OCI-LY3 (cell line): ENCODE measurements around the gene SCAF11.
"Not testable (repeated sequence)": the region's sequence is repeated elsewhere in the genome, so short reads cannot be mapped to it uniquely, and the experiment has no call there.

Source experiments
- H2AFZ ChIP-seq: fragments of 200-600, 300-600 bp; shearing (Covaris generic); 2 replicates; pipeline ENCODE4 v1.6.0; 2014; ENCODE audit warnings: antibody characterized with exemption, low read depth, low read length
- H3K27ac ChIP-seq: fragments of 200-600, 300-600 bp; sonication (generic); 2 replicates; pipeline ENCODE4 v1.5.1; 2014; ENCODE audit warnings: mild to moderate bottlenecking, low read length, moderate library complexity, mixed read lengths
- H3K27me3 ChIP-seq: fragments of 200-600, 300-600 bp; sonication (generic); 2 replicates; pipeline ENCODE4 v1.6.1; 2014; ENCODE audit warnings: low read depth, low read length, mixed read lengths
- H3K36me3 ChIP-seq: fragments of 200-600, 300-600 bp; sonication (generic); replicated peaks from 2 replicates; pipeline ENCODE3; 2014; ENCODE audit warnings: low read depth, low read length, mixed read lengths
- H3K4me1 ChIP-seq: fragments of 300-600, 200-600 bp; sonication (generic); 2 replicates; pipeline ENCODE4 v1.6.1; 2014; ENCODE audit warnings: low read length, mixed read lengths
- H3K4me2 ChIP-seq: fragments of 200-600, 300-600 bp; sonication (generic); 2 replicates; pipeline ENCODE4 v1.6.1; 2014; ENCODE audit warnings: low read length, mixed read lengths
- H3K4me3 ChIP-seq: fragments of 300-600, 200-600 bp; sonication (generic); 2 replicates; pipeline ENCODE4 v1.5.1; 2014; ENCODE audit warnings: antibody characterized with exemption, mild to moderate bottlenecking, low read length, moderate library complexity
- H3K79me2 ChIP-seq: fragments of 300-600, 200-600 bp; shearing (Covaris generic); 2 replicates; pipeline ENCODE4 v1.6.1; 2014; ENCODE audit warnings: mild to moderate bottlenecking, low read length, mixed read lengths
- H3K9ac ChIP-seq: fragments of 300-600, 200-600 bp; shearing (Covaris generic); 2 replicates; pipeline ENCODE4 v1.6.0; 2014; ENCODE audit warnings: mild to moderate bottlenecking, low read length, moderate library complexity
- H3K9me3 ChIP-seq: fragments of 200-600, 300-600 bp; shearing (Covaris generic); 2 replicates; pipeline ENCODE4 v1.6.1; 2014; ENCODE audit warnings: low read length, mixed read lengths; ENCODE audit not compliant: insufficient read depth
- H4K20me1 ChIP-seq: fragments of 200-600, 300-600 bp; sonication (generic); 2 replicates; pipeline ENCODE4 v1.6.1; 2016; ENCODE audit warnings: low read length, mixed read lengths; ENCODE audit not compliant: insufficient read depth
- CTCF ChIP-seq: fragments of 200-600, 300-600 bp; sonication (generic); IDR thresholded peaks from 2 replicates; pipeline ENCODE4 v1.5.1; 2014; ENCODE audit warnings: antibody characterized with exemption, low read length, low read depth
- EZH2phosphoT487 ChIP-seq: fragments of 200-600 bp; shearing (Covaris generic); IDR thresholded peaks from 2 replicates; pipeline ENCODE4 v1.6.1; 2018; ENCODE audit warnings: antibody characterized with exemption, mixed run types, low read depth

Gene SCAF11

GRCh38 chr12:46004715-46005114 lies 14.3 kb upstream of the SCAF11 start:
- Histone ChIP-seq H3K4me3 (no peak overlapping the region), H3K4me2 (no peak overlapping the region), H3K4me1 (no peaks in the 10 kb centered on the region; the same call in 1 of the 2 replicates), H3K27ac (no peak overlapping the region), H3K9ac (no peak overlapping the region), H3K79me2 (no peaks in the 10 kb centered on the region), H3K9me3 (no peaks in the 10 kb centered on the region), H3K27me3 (no peaks in the 10 kb centered on the region), H2AFZ (no peak overlapping the region), H4K20me1 (no peaks in the 10 kb centered on the region), H3K36me3 (no peaks in the 10 kb centered on the region)
- TF ChIP-seq CTCF (no peak), EZH2phosphoT487 (no peak)

- not testable (repeated sequence) for H3K4me1 ChIP-seq, H3K9ac ChIP-seq, H3K79me2 ChIP-seq, H3K4me3 ChIP-seq, H2AFZ ChIP-seq, H3K4me2 ChIP-seq, H4K20me1 ChIP-seq, H3K27ac ChIP-seq, H3K27me3 ChIP-seq, H3K36me3 ChIP-seq, H3K9me3 ChIP-seq
Observed at GRCh38 chr12:46000076-46000475, 9.7 kb upstream of the SCAF11 start.

GRCh38 chr12:45994736-45995135 lies 4.4 kb upstream of the SCAF11 start:
- Histone ChIP-seq H3K79me2 (peaks cover 6% of the 10 kb centered on the region), H3K4me1 (peaks cover 3% of the 10 kb centered on the region; the same call in 1 of the 2 replicates), H2AFZ (no peak overlapping the region), H3K9me3 (no peaks in the 10 kb centered on the region), H3K4me2 (no peak overlapping the region), H3K9ac (no peak overlapping the region), H3K36me3 (no peaks in the 10 kb centered on the region), H3K27me3 (no peaks in the 10 kb centered on the region), H4K20me1 (no peaks in the 10 kb centered on the region), H3K4me3 (no peak overlapping the region), H3K27ac (no peak overlapping the region)
- TF ChIP-seq CTCF = no peak
- TF ChIP-seq EZH2phosphoT487 = no peak

GRCh38 chr12:45991284-45992249 lies 1.2 kb upstream of the SCAF11 start:
- Histone ChIP-seq H3K9ac (peak overlapping the region; percentile 87), H3K79me2 (peaks cover 38% of the 10 kb centered on the region), H3K27me3 (no peaks in the 10 kb centered on the region), H4K20me1 (peaks cover 27% of the 10 kb centered on the region), H3K27ac (peak overlapping the region; percentile 84), H3K9me3 (no peaks in the 10 kb centered on the region), H3K4me1 (peaks cover 22% of the 10 kb centered on the region), H2AFZ (peak overlapping the region; percentile 97), H3K4me2 (peak overlapping the region; percentile 90), H3K4me3 (peak overlapping the region; percentile 81), H3K36me3 (peaks cover 7% of the 10 kb centered on the region)
- TF ChIP-seq CTCF (no peak), EZH2phosphoT487 (no peak)
